ENCODE measurements around the gene KCND3.

GRCh38 chr1:111943066-111943465 lies 46.4 kb downstream of the KCND3 start:
- TF ChIP-seq CTCF (IDR thresholded peaks at IDR 0.05; ENCODE audit: low read length) (no peak), EZH2 (IDR thresholded peaks at IDR 0.05; ENCODE audit: borderline replicate concordance, low read length) (no peak)
